ENCODE data around the gene CXCR2. TPM values are rescaled to one million over a fixed set of nuclear protein-coding genes. Genes with fewer than 3 reads are reported as not detected.

CXCR2 gene
- total RNA-seq, 1 experiment from 2014 or later = not detected

DNA sequence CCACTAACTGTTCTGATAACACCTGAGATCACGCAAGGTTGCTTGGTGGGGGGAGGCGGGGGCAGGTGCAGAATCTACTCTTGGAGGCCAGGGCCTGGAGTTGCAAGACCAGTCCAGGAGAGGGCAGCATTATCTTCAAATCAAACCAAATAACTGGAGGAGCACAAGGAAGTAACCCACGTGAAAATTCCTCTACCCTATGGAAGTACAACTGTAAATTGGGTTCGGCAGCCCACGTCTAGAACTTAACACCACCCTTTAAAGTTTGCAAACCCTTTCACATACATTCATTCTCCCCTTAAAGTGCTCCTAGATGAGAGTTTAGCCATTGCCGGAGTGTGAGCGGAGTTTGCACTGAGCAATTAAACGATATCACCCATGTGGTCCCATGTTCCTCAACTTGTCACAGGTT, 60.5 kb downstream of the CXCR2 start:
- peak overlapping the region; percentile 70 for H2AFZ ChIP-seq
- no peaks in the 10 kb centered on the region for H3K79me2 ChIP-seq (ENCODE audit: low read depth)
- no peak overlapping the region for H3K27ac ChIP-seq
- H3K4me3 ChIP-seq = no peak overlapping the region
- no peaks in the 10 kb centered on the region for H3K9me2 ChIP-seq (ENCODE audit: insufficient read depth)
- H3K4me1 ChIP-seq (replicated peaks; ENCODE audit: insufficient read depth) = no peaks in the 10 kb centered on the region; the same call in 1 of the 2 replicates
- peak; percentile 56 to 72 for DNase-seq
- POLR2A ChIA-PET (ENCODE audit: unreplicated experiment) = no interaction called here
- no peaks in the 10 kb centered on the region for H3K9me3 ChIP-seq (ENCODE audit: insufficient read depth, low read depth)
- TF ChIP-seq, protein P1, sequence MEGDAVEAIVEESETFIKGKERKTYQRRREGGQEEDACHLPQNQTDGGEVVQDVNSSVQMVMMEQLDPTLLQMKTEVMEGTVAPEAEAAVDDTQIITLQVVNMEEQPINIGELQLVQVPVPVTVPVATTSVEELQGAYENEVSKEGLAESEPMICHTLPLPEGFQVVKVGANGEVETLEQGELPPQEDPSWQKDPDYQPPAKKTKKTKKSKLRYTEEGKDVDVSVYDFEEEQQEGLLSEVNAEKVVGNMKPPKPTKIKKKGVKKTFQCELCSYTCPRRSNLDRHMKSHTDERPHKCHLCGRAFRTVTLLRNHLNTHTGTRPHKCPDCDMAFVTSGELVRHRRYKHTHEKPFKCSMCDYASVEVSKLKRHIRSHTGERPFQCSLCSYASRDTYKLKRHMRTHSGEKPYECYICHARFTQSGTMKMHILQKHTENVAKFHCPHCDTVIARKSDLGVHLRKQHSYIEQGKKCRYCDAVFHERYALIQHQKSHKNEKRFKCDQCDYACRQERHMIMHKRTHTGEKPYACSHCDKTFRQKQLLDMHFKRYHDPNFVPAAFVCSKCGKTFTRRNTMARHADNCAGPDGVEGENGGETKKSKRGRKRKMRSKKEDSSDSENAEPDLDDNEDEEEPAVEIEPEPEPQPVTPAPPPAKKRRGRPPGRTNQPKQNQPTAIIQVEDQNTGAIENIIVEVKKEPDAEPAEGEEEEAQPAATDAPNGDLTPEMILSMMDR (conservative IDR thresholded peaks at IDR 0.05) = peak; percentile 87
- no peak for TF ChIP-seq EZH2 (IDR thresholded peaks at IDR 0.05; ENCODE audit: low read depth)
- CTCF ChIA-PET = no interaction called here
- H4K20me1 ChIP-seq (ENCODE audit: insufficient read depth) = no peaks in the 10 kb centered on the region
- peak overlapping the region; percentile 46 for H3K4me2 ChIP-seq
- BruUV-seq (replicated peaks) = no TSS peak
- 0 out of 2 replicates have a peak, but pooled peaks cover 6% of the 10 kb centered on the region for H3K27me3 ChIP-seq (ENCODE audit: insufficient read depth, low read depth)
- no peaks in the 10 kb centered on the region for H3K36me3 ChIP-seq (ENCODE audit: low read depth)
- intact Hi-C loops (cut with micrococcal nuclease; ENCODE audit: unreplicated experiment) = loop anchor here (1.0 to 10.0 kb wide), 6 partner anchors 71 to 461 kb away; partner anchors contain the start of genes AAMP and PNKD
- no peaks in the 10 kb centered on the region for H3F3A ChIP-seq (ENCODE audit: insufficient read depth, low read depth)

Other genes starting within 250 kb of the CXCR2 start
- 5.5 and 6.0 TPM in 2 replicates for gene TNS1, start 123.0 kb upstream of the CXCR2 start, total RNA-seq (2021)
- not detected in 2 replicates for gene RUFY4, start 56.8 kb upstream of the CXCR2 start, total RNA-seq (2021)
- gene CXCR1, start 40.9 kb downstream of the CXCR2 start, total RNA-seq (2021) = not detected in 2 replicates
- gene ARPC2, start 91.2 kb downstream of the CXCR2 start, total RNA-seq (2021) = 228 and 273 TPM in 2 replicates
- gene GPBAR1, start 135.0 kb downstream of the CXCR2 start, total RNA-seq (2021) = 0.20 and 0.22 TPM in 2 replicates
- 126 and 165 TPM in 2 replicates for gene AAMP, start 144.1 kb downstream of the CXCR2 start, total RNA-seq (2021)
- 94.7 and 102 TPM in 2 replicates for gene PNKD, start 144.5 kb downstream of the CXCR2 start, total RNA-seq (2021)
- gene TMBIM1, start 166.5 kb downstream of the CXCR2 start, total RNA-seq (2021) = 172 and 187 TPM in 2 replicates
- gene CATIP, start 230.8 kb downstream of the CXCR2 start, total RNA-seq (2021) = 1.1 and 2.4 TPM in 2 replicates

All from PC-9 (cell line).